ENCODE data around the gene FRMD4A.

Gene FRMD4A

DNA sequence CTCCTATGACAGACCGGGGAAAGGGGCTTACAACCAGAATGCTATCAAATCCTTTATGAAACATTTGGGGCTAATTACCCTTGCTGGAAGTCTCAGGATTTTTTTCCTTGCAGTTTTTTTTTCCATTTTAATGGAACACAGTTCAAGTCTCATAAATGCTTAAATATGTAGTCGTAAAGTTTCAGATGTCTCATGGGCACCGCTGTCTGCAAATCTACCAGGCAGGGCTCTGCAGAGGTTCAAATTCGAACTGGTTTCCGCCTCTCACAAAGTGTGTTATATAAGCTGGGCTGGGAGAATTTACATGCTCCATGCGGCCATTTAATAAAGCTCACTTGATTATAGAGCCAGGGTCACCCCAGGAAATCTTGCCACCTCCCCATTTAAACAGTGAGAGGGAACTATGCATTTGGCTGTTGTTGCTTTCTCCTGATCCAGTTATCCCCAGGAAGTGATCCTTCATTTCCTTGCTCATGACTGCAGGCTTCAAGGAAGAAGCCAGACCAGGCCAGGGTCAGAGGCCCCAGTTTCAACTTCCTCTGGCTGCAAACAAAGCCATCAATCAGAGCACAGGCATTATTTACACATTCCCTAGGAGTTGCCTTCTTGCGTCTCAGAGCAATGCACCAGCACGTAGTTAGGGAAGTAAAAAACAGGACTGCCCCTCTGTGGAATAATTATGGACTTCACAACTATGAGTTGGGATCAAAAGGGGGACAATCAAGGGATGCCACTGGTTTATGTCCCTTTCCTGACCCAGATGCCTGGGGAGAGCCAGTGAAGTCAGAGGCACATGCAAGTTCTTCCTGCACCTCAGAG is 385.1 kb downstream of the FRMD4A start:
- H3K27me3 ChIP-seq, result no peaks in the 10 kb centered on the region
- TF ChIP-seq, protein P1, sequence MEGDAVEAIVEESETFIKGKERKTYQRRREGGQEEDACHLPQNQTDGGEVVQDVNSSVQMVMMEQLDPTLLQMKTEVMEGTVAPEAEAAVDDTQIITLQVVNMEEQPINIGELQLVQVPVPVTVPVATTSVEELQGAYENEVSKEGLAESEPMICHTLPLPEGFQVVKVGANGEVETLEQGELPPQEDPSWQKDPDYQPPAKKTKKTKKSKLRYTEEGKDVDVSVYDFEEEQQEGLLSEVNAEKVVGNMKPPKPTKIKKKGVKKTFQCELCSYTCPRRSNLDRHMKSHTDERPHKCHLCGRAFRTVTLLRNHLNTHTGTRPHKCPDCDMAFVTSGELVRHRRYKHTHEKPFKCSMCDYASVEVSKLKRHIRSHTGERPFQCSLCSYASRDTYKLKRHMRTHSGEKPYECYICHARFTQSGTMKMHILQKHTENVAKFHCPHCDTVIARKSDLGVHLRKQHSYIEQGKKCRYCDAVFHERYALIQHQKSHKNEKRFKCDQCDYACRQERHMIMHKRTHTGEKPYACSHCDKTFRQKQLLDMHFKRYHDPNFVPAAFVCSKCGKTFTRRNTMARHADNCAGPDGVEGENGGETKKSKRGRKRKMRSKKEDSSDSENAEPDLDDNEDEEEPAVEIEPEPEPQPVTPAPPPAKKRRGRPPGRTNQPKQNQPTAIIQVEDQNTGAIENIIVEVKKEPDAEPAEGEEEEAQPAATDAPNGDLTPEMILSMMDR (IDR thresholded peaks at IDR 0.05; ENCODE audit: low read depth, low read length), result no peak
- H3K36me3 ChIP-seq, result no peaks in the 10 kb centered on the region
- no peak for DNase-seq
- H3K9me3 ChIP-seq, result no peaks in the 10 kb centered on the region
- no peaks in the 10 kb centered on the region for H3K4me1 ChIP-seq
- H3K4me3 ChIP-seq (ENCODE audit: low read depth, low read length), result no peak overlapping the region

- no peaks in the 10 kb centered on the region for H3K36me3 ChIP-seq
- H3K27me3 ChIP-seq, result no peaks in the 10 kb centered on the region
- TF ChIP-seq, protein P1 (IDR thresholded peaks at IDR 0.05; ENCODE audit: low read depth, low read length), result no peak
- H3K4me3 ChIP-seq (ENCODE audit: low read depth, low read length), result no peak overlapping the region
- no peaks in the 10 kb centered on the region for H3K9me3 ChIP-seq
- no peaks in the 10 kb centered on the region for H3K4me1 ChIP-seq
- DNase-seq, result no peak
Measured at GRCh38 chr10:13944823-13945222, 385.9 kb downstream of the FRMD4A start.

DNA sequence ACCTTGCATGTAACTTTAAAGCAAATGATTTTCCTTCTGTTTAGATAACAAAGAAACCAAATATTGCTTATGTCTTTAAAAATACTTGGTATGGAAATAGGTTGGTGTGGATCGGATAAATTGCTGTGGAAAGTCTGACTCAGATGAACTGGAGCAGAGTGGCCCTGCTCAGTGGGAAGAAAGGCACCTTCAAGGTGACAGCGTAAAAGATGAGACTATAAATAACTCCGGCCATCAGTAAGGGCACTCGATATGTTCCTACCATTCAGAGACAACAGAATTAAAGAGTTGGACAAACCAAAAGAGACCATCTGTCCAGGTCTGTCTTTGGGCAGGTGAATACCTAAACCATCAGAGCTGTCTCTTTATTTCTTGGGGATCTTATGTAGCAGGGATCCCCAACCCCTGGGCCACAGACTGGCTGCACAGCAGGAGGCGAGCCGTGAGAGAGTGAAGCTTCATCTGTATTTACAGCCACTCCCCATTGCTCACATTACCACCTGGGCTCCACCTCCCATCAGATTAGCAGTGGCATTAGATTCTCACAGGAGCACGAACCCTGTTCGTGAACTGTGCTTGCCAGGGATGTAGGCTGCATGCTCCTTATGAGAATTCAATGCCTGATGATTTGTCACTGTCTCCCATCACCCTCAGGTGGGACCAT is 386.9 kb downstream of the FRMD4A start:
- Histone ChIP-seq H3K36me3 (no peaks in the 10 kb centered on the region), H3K9me3 (no peaks in the 10 kb centered on the region), H3K4me3 (ENCODE audit: low read depth, low read length) (no peak overlapping the region), H3K4me1 (no peaks in the 10 kb centered on the region), H3K27me3 (no peaks in the 10 kb centered on the region)
- TF ChIP-seq, protein P1 (IDR thresholded peaks at IDR 0.05; ENCODE audit: low read depth, low read length), result no peak
- DNase-seq, result no peak

DNA sequence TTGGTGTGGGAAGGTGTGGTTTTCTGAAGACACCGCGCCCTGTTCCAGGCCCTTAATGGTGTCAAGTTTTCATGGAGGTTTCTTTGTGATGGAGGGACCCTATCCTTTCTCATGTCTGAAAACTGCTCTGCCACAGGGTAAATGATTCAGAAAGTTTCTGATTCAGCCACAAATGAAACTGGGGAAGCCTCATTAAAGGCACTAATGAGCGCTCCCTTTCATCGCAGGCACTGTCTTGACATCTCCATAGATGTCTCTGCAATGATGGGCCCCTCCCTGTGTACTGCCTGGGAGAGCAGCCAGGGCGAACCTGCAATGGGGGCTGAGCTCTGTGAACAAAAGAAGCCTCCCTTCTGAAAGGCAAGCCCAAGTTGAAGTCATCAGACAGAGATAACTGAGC is 388.7 kb downstream of the FRMD4A start:
- Histone ChIP-seq H3K4me1 (no peaks in the 10 kb centered on the region), H3K4me3 (ENCODE audit: low read depth, low read length) (no peak overlapping the region), H3K27me3 (no peaks in the 10 kb centered on the region), H3K9me3 (no peaks in the 10 kb centered on the region), H3K36me3 (no peaks in the 10 kb centered on the region)
- no peak for DNase-seq
- TF ChIP-seq, protein P1 (IDR thresholded peaks at IDR 0.05; ENCODE audit: low read depth, low read length), result no peak

- DNase-seq, result no peak
- Histone ChIP-seq H3K27me3 (no peaks in the 10 kb centered on the region), H3K4me3 (ENCODE audit: low read depth, low read length) (no peak overlapping the region), H3K9me3 (no peaks in the 10 kb centered on the region), H3K36me3 (no peaks in the 10 kb centered on the region), H3K4me1 (no peaks in the 10 kb centered on the region)
- TF ChIP-seq, protein P1 (IDR thresholded peaks at IDR 0.05; ENCODE audit: low read depth, low read length), result no peak
Measured at GRCh38 chr10:13939391-13939790, 391.3 kb downstream of the FRMD4A start.

DNA sequence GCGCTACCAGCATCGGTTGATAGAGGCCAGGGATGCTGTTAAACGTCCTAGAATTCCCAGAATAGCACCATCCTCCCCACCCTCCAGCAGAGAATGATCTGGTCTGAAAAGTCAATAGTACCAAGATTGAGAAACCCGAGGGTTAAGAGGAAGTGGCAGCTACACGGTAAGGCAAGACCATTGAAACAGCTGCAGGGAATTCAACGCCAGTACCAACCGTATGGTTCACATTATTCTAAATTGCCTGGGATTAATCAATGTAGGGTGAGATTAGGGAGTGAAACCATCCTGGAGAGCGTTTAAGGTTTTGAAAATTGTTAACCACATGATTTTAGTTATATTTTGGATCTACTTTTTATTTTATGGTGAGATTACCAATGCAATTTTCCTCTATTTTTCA is 391.8 kb downstream of the FRMD4A start:
- no peak overlapping the region for H3K4me3 ChIP-seq (ENCODE audit: low read depth, low read length)
- no peaks in the 10 kb centered on the region for H3K4me1 ChIP-seq
- TF ChIP-seq, protein P1 (IDR thresholded peaks at IDR 0.05; ENCODE audit: low read depth, low read length), result no peak
- no peaks in the 10 kb centered on the region for H3K27me3 ChIP-seq
- DNase-seq, result no peak
- no peaks in the 10 kb centered on the region for H3K9me3 ChIP-seq
- no peaks in the 10 kb centered on the region for H3K36me3 ChIP-seq

Measured in BE2C (cell line).